NCI-H345 (cell line): ENCODE measurements around the gene PLA2R1.

Source experiments
- DNase-seq: peaks from one replicate; lab custom pipeline; 2025; lab: John Stamatoyannopoulos, UW

Gene PLA2R1

GRCh38 chr2:159933727-159934049 is 128.7 kb downstream of the PLA2R1 start:
- no peak for DNase-seq

GRCh38 chr2:159933040-159933726 is 129.2 kb downstream of the PLA2R1 start:
- DNase-seq, result no peak

- DNase-seq, result no peak
These were observed 135.7 kb downstream of the PLA2R1 start for GRCh38 chr2:159926695-159927094.

GRCh38 chr2:159925975-159926374 is 136.4 kb downstream of the PLA2R1 start:
- no peak for DNase-seq

- DNase-seq, result no peak
These were observed 139.9 kb downstream of the PLA2R1 start for GRCh38 chr2:159922563-159922962.

GRCh38 chr2:159921752-159922404 is 140.5 kb downstream of the PLA2R1 start:
- no peak for DNase-seq

GRCh38 chr2:159916511-159916910 is 145.9 kb downstream of the PLA2R1 start:
- DNase-seq, result no peak

- DNase-seq, result no peak
These were observed 148.5 kb downstream of the PLA2R1 start for GRCh38 chr2:159913900-159914299.

GRCh38 chr2:159912580-159912979 is 149.8 kb downstream of the PLA2R1 start:
- DNase-seq, result no peak

- DNase-seq, result no peak
These were observed 151.5 kb downstream of the PLA2R1 start for GRCh38 chr2:159910951-159911350.

- DNase-seq, result no peak
These were observed 153.8 kb downstream of the PLA2R1 start for GRCh38 chr2:159908623-159909022.

GRCh38 chr2:159907909-159908308 is 154.5 kb downstream of the PLA2R1 start:
- peak; percentile 74 for DNase-seq

GRCh38 chr2:159905926-159906714 is 156.3 kb downstream of the PLA2R1 start:
- DNase-seq, result no peak

- no peak for DNase-seq
These were observed 157.5 kb downstream of the PLA2R1 start for GRCh38 chr2:159904959-159905305.

GRCh38 chr2:159904127-159904958 is 158.1 kb downstream of the PLA2R1 start, which contains the start of gene LY75:
TSS of gene LY75 (minus strand) at chr2:159904756.
- peak; percentile 8 for DNase-seq

- peak; percentile 27 for DNase-seq
These were observed 158.8 kb downstream of the PLA2R1 start for GRCh38 chr2:159903443-159904126.

GRCh38 chr2:159902722-159903121 is 159.7 kb downstream of the PLA2R1 start:
- DNase-seq, result peak; percentile 87

- DNase-seq, result no peak
These were observed 162.1 kb downstream of the PLA2R1 start for GRCh38 chr2:159900343-159900742.

- no peak for DNase-seq
These were observed 164.0 kb downstream of the PLA2R1 start for GRCh38 chr2:159898441-159898840.

GRCh38 chr2:159897720-159898119 is 164.7 kb downstream of the PLA2R1 start:
- no peak for DNase-seq

- no peak for DNase-seq
These were observed 165.3 kb downstream of the PLA2R1 start for GRCh38 chr2:159897081-159897480.
